ENCODE data around the gene DIP2C.
"Not testable (repeated sequence)": the region's sequence is repeated elsewhere in the genome, so short reads cannot be mapped to it uniquely, and the experiment has no call there.

DIP2C gene

DNA sequence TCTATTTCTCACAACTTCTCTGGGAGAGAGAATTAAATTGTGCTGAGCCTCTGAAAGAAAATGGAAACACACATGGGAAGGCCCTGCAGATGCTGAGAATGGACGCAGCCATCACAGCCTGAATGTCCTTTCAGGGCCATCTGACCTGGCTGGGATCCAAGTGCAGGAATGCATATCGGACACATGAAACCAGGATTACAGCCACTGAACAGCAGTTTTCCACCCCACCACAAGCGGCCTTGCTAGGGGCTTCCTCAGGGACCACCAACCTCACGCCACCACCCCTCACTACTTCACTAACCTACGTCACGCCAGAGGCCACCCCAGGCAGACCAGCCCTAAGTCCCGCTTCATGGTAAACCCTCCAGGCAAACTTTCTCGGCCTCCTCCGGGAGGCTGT is 103.3 kb downstream of the DIP2C start:
- Histone ChIP-seq H3K36me3 (ENCODE audit: control insufficient read depth, insufficient read depth, low read length) (no peaks in the 10 kb centered on the region), H3K27me3 (replicated peaks; ENCODE audit: control insufficient read depth, insufficient read depth, low read length) (no peaks in the 10 kb centered on the region; the same call in 1 of the 2 replicates), H3K4me3 (replicated peaks; ENCODE audit: low read depth, low read length) (no peak overlapping the region)
- TF ChIP-seq, protein P1, sequence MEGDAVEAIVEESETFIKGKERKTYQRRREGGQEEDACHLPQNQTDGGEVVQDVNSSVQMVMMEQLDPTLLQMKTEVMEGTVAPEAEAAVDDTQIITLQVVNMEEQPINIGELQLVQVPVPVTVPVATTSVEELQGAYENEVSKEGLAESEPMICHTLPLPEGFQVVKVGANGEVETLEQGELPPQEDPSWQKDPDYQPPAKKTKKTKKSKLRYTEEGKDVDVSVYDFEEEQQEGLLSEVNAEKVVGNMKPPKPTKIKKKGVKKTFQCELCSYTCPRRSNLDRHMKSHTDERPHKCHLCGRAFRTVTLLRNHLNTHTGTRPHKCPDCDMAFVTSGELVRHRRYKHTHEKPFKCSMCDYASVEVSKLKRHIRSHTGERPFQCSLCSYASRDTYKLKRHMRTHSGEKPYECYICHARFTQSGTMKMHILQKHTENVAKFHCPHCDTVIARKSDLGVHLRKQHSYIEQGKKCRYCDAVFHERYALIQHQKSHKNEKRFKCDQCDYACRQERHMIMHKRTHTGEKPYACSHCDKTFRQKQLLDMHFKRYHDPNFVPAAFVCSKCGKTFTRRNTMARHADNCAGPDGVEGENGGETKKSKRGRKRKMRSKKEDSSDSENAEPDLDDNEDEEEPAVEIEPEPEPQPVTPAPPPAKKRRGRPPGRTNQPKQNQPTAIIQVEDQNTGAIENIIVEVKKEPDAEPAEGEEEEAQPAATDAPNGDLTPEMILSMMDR (IDR thresholded peaks at IDR 0.05; ENCODE audit: insufficient read depth, low read length, poor library complexity, severe bottlenecking), result no peak
- DNase-seq (ENCODE audit: extremely low read depth, insufficient read length), result no peak

- TF ChIP-seq, protein P1 (IDR thresholded peaks at IDR 0.05; ENCODE audit: insufficient read depth, low read length, poor library complexity, severe bottlenecking), result no peak
- no peak for DNase-seq (ENCODE audit: extremely low read depth, insufficient read length)
- no peaks in the 10 kb centered on the region; the same call in 1 of the 2 replicates for H3K27me3 ChIP-seq (replicated peaks; ENCODE audit: control insufficient read depth, insufficient read depth, low read length)
- H3K36me3 ChIP-seq (ENCODE audit: control insufficient read depth, insufficient read depth, low read length), result no peaks in the 10 kb centered on the region
- H3K4me3 ChIP-seq (replicated peaks; ENCODE audit: low read depth, low read length), result no peak overlapping the region
Measured at GRCh38 chr10:585502-585901, 104.0 kb downstream of the DIP2C start.

DNA sequence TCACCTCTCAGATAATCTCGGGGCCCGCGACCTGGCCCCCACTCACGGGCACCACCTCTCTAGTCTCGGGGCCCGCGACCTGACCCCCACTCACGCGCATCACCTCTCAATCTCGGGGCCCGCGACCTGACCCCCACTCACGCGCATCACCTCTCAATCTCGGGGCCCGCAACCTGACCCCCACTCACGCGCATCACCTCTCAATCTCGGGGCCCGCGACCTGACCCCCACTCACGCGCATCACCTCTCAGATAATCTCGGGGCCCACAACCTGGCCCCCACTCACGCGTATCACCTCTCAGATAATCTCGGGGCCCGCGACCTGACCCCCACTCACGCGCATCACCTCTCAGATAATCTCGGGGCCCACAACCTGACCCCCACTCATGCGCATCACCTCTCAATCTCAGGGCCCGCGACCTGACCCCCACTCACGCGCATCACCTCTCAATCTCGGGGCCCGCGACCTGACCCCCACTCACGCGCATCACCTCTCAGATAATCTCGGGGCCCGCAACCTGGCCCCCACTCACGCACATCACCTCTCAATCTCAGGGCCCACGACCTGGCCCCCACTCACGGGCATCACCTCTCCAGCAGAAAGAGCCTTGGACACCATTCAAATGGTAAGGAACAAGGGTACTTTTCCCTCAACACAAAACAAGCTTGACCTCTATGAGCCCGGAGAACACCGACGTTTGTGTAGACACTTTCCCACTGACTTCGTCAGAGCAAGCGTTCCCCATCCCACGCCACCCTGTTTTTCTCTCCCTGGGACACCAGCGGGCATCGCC is 104.8 kb downstream of the DIP2C start:
- DNase-seq (ENCODE audit: extremely low read depth, insufficient read length); H3K36me3 ChIP-seq (ENCODE audit: control insufficient read depth, insufficient read depth, low read length); H3K4me3 ChIP-seq (replicated peaks; ENCODE audit: low read depth, low read length); H3K27me3 ChIP-seq (replicated peaks; ENCODE audit: control insufficient read depth, insufficient read depth, low read length): not testable (repeated sequence)

GRCh38 chr10:583433-583832 is 106.0 kb downstream of the DIP2C start:
- no peak overlapping the region for H3K4me3 ChIP-seq (replicated peaks; ENCODE audit: low read depth, low read length)
- no peaks in the 10 kb centered on the region; the same call in 1 of the 2 replicates for H3K27me3 ChIP-seq (replicated peaks; ENCODE audit: control insufficient read depth, insufficient read depth, low read length)
- no peaks in the 10 kb centered on the region for H3K36me3 ChIP-seq (ENCODE audit: control insufficient read depth, insufficient read depth, low read length)
- no peak for DNase-seq (ENCODE audit: extremely low read depth, insufficient read length)
- TF ChIP-seq, protein P1 (IDR thresholded peaks at IDR 0.05; ENCODE audit: insufficient read depth, low read length, poor library complexity, severe bottlenecking), result no peak

DNA sequence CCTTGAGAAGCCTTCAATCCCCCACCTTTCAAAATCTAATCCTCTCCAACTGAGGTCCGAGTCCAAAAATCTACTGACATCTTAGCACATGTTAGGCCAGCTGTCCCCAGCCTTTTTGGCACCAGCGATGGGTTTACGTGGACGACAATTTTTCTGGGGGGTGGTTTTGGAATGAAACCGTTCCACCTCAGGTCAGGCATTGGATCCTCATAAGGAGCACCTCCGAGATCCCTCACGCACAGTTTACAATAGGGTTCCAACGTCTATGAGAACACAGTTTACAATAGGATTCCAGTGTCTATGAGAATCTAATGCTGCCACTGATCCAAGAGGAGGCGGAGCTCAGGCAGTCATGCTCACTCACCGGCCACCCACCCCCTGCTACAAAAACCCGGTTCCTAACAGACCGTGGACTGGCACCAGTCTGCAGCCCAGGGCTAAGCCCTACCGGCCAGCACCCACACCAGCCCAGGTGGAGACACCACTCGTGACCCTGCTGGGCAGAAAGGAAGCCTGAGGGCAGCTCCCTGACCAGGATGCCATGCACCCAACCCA is 107.6 kb downstream of the DIP2C start:
- Histone ChIP-seq H3K27me3 (replicated peaks; ENCODE audit: control insufficient read depth, insufficient read depth, low read length) (no peaks in the 10 kb centered on the region), H3K4me3 (replicated peaks; ENCODE audit: low read depth, low read length) (no peak overlapping the region), H3K36me3 (ENCODE audit: control insufficient read depth, insufficient read depth, low read length) (no peaks in the 10 kb centered on the region)
- TF ChIP-seq, protein P1 (IDR thresholded peaks at IDR 0.05; ENCODE audit: insufficient read depth, low read length, poor library complexity, severe bottlenecking), result no peak
- DNase-seq (ENCODE audit: extremely low read depth, insufficient read length), result no peak

DNA sequence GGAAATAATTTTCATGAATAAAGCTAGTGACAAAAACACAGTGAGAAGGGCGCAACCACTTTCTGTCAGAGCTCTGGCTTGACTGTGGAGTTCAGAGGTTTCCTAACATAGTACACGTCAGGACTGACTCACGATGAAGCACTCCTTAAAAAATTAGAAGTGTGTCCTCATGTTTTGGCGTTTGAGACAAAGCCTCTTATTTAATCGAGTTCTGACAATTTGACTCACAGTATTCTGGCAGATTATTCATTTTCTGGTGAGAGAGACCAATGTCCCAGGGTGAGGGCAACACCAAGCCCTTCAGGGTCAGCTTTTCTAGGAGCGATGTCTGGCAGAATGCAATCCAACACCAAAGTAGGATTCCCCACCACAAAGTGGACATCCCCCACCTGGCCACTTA is 108.7 kb downstream of the DIP2C start:
- Histone ChIP-seq H3K4me3 (replicated peaks; ENCODE audit: low read depth, low read length) (no peak overlapping the region), H3K27me3 (replicated peaks; ENCODE audit: control insufficient read depth, insufficient read depth, low read length) (no peaks in the 10 kb centered on the region), H3K36me3 (ENCODE audit: control insufficient read depth, insufficient read depth, low read length) (no peaks in the 10 kb centered on the region)
- DNase-seq (ENCODE audit: extremely low read depth, insufficient read length), result no peak
- TF ChIP-seq, protein P1 (IDR thresholded peaks at IDR 0.05; ENCODE audit: insufficient read depth, low read length, poor library complexity, severe bottlenecking), result no peak
